Keratinocyte (primary cell): ENCODE results near the gene ARHGAP35. TPM values are rescaled to one million over a fixed set of nuclear protein-coding genes. Genes with fewer than 3 reads are reported as not detected.

Experiments used
- DNase-seq: peaks from one replicate; pipeline ENCODE4 v3.0.0-alpha.2; 2011; ENCODE audit warnings: low read depth, missing footprints, low spot score
- FAIRE-seq: peaks from 2 replicates; lab custom pipeline; 2011; peaks lifted over from hg19 to GRCh38; lab: Jason Lieb, UNC
- H2AFZ ChIP-seq: 2 replicates; pipeline ENCODE4 v1.6.0; 2012; ENCODE audit warnings: low read length, control low read depth, inconsistent platforms; ENCODE audit not compliant: control insufficient read depth
- H3K27ac ChIP-seq: 2 replicates; pipeline ENCODE4 v1.5.1; 2011; ENCODE audit warnings: low read length; ENCODE audit not compliant: control insufficient read depth, insufficient read depth
- H3K27me3 ChIP-seq: 3 replicates; pipeline ENCODE4 v1.6.0; 2011; ENCODE audit warnings: low read length; ENCODE audit not compliant: control insufficient read depth, insufficient read depth; ENCODE audit errors: extremely low read depth
- H3K36me3 ChIP-seq, 2 experiments: 2 replicates in 1 of 2; 3 replicates in 1 of 2; pipeline ENCODE4 v1.5.1; 2011; ENCODE audit warnings: low read length in 2 of 2, mild to moderate bottlenecking in 1 of 2; ENCODE audit not compliant: control insufficient read depth in 2 of 2, insufficient read depth in 2 of 2; ENCODE audit errors: extremely low read depth in 1 of 2
- H3K4me1 ChIP-seq: 3 replicates; pipeline ENCODE4 v1.5.1; 2011; ENCODE audit warnings: low read length; ENCODE audit not compliant: control insufficient read depth, insufficient read depth; ENCODE audit errors: extremely low read depth
- H3K4me2 ChIP-seq: 3 replicates; pipeline ENCODE4 v1.6.0; 2011; ENCODE audit warnings: low read depth, low read length; ENCODE audit not compliant: control insufficient read depth, insufficient read depth; ENCODE audit errors: extremely low read depth
- H3K4me3 ChIP-seq, 3 experiments: fragments of 200-600 bp in 1 of 3; sonication (generic) in 1 of 3; 2 replicates in 2 of 3; 3 replicates in 1 of 3; pipeline ENCODE4 v1.5.1; 2011 to 2016; ENCODE audit warnings: low read length in 3 of 3, mild to moderate bottlenecking in 3 of 3, control low read depth in 2 of 3, inconsistent platforms in 1 of 3, low read depth in 1 of 3, mixed read lengths in 1 of 3, mixed run types in 1 of 3, moderate library complexity in 1 of 3; ENCODE audit not compliant: control insufficient read depth in 2 of 3, insufficient read depth in 2 of 3; ENCODE audit errors: extremely low read depth in 1 of 3
- H3K79me2 ChIP-seq: 2 replicates; pipeline ENCODE4 v1.6.0; 2012; ENCODE audit warnings: low read length; ENCODE audit not compliant: control insufficient read depth, insufficient read depth
- H3K9ac ChIP-seq: 3 replicates; pipeline ENCODE4 v1.6.0; 2011; ENCODE audit warnings: low read length; ENCODE audit not compliant: control insufficient read depth, insufficient read depth; ENCODE audit errors: extremely low read depth
- H3K9me1 ChIP-seq: 3 replicates; pipeline ENCODE4 v1.6.0; 2011; ENCODE audit warnings: low read length; ENCODE audit not compliant: control insufficient read depth, insufficient read depth; ENCODE audit errors: extremely low read depth
- H3K9me3 ChIP-seq: 2 replicates; pipeline ENCODE4 v1.5.1; 2012; ENCODE audit warnings: low read depth, low read length; ENCODE audit not compliant: control insufficient read depth
- H4K20me1 ChIP-seq: 3 replicates; pipeline ENCODE4 v1.6.0; 2011; ENCODE audit warnings: low read length; ENCODE audit not compliant: control insufficient read depth, insufficient read depth; ENCODE audit errors: extremely low read depth
- EZH2 ChIP-seq: IDR thresholded peaks from one replicate; pipeline ENCODE4 v1.6.1; 2012; ENCODE audit warnings: inconsistent platforms, mild to moderate bottlenecking, low read length, moderate library complexity
- dilution Hi-C: fragments of 300-500 bp; cut with MboI; formaldehyde crosslinking; loops from one replicate; pipeline ENCODE4 v1.7.0; 2020; ENCODE audit warnings: low sequenced_read_pairs; ENCODE audit not compliant: extremely low pct_ligation_motif_present
- polyA plus RNA-seq, 5 experiments: library from polyadenylated mRNA; depleted of rRNA in 3 of 5; stranded (reverse) in 3 of 5; stranded (forward) in 1 of 5; unstranded in 1 of 5; fragments of >200 nt; gene quantifications; 1 replicate in 1 of 5; 2 replicates in 3 of 5; 3 replicates in 1 of 5; pipeline versions ENCODE4 v1.2.1 to v1.2.3, GENCODE V29; 2011 to 2012; ENCODE audit warnings: missing spikeins in 2 of 5, low read depth in 1 of 5, low replicate concordance in 1 of 5
- TF ChIP-seq, protein P1 (sequence below), 3 experiments: IDR thresholded peaks in 1 of 3; conservative IDR thresholded peaks in 1 of 3; optimal IDR thresholded peaks in 1 of 3; 2 replicates in 2 of 3; 3 replicates in 1 of 3; pipeline versions ENCODE3 to v1.5.1; 2011; ENCODE audit warnings: low read length in 3 of 3, mild to moderate bottlenecking in 3 of 3, moderate library complexity in 2 of 3, control low read depth in 1 of 3, inconsistent platforms in 1 of 3; ENCODE audit not compliant: insufficient read depth in 2 of 3; ENCODE audit errors: extremely low read depth in 1 of 3

ARHGAP35 gene
- polyA plus RNA-seq, 1 donor (not counting 4 experiments of a cell fraction or from before 2014, with no cell fraction given): 19.5 TPM

DNA sequence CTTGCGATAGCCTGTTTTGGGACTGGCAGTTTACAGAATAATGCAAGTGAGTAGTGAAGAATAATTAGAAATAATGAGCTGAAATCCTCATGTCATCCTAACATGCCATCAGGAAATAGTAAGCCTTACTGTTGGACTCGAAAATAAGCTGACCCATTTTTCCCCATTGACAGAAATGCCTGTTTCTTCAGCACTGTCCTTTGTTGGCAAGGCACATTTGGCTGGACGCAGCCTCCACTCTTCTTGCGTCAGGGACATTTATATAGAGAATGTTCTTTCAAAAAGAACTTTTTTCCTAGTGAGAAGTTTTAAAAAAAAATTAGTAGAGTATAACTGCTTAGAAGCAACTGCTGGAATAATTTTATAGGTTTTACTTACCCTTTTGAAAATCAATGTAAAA lies 47.1 kb downstream of the ARHGAP35 start:
- peaks cover 78% of the 10 kb centered on the region for H3K79me2 ChIP-seq
- dilution Hi-C loops: no loop called here
- no peak for FAIRE-seq
- H2AFZ ChIP-seq: no peak overlapping the region
- H3K9me1 ChIP-seq: no peaks in the 10 kb centered on the region
- no peak for DNase-seq
- TF ChIP-seq, protein P1, sequence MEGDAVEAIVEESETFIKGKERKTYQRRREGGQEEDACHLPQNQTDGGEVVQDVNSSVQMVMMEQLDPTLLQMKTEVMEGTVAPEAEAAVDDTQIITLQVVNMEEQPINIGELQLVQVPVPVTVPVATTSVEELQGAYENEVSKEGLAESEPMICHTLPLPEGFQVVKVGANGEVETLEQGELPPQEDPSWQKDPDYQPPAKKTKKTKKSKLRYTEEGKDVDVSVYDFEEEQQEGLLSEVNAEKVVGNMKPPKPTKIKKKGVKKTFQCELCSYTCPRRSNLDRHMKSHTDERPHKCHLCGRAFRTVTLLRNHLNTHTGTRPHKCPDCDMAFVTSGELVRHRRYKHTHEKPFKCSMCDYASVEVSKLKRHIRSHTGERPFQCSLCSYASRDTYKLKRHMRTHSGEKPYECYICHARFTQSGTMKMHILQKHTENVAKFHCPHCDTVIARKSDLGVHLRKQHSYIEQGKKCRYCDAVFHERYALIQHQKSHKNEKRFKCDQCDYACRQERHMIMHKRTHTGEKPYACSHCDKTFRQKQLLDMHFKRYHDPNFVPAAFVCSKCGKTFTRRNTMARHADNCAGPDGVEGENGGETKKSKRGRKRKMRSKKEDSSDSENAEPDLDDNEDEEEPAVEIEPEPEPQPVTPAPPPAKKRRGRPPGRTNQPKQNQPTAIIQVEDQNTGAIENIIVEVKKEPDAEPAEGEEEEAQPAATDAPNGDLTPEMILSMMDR (optimal IDR thresholded peaks at IDR 0.05 in 1 of 3, IDR thresholded peaks at IDR 0.05 in 1 of 3, conservative IDR thresholded peaks at IDR 0.05 in 1 of 3; ENCODE audit: extremely low read depth in 1 of 3, insufficient read depth in 2 of 3, low read length in 3 of 3): no peak
- TF ChIP-seq EZH2: no peak
- no peak overlapping the region for H3K9ac ChIP-seq
- no peaks in the 10 kb centered on the region for H3K9me3 ChIP-seq
- no peaks in the 10 kb centered on the region for H4K20me1 ChIP-seq
- H3K4me3 ChIP-seq: no peak overlapping the region
- no peaks in the 10 kb centered on the region for H3K27me3 ChIP-seq
- no peak overlapping the region for H3K4me2 ChIP-seq
- H3K27ac ChIP-seq: no peak overlapping the region
- H3K4me1 ChIP-seq: peaks cover 19% of the 10 kb centered on the region
- H3K36me3 ChIP-seq: peaks cover 0 to 2% of the 10 kb centered on the region in 2 experiments

DNA sequence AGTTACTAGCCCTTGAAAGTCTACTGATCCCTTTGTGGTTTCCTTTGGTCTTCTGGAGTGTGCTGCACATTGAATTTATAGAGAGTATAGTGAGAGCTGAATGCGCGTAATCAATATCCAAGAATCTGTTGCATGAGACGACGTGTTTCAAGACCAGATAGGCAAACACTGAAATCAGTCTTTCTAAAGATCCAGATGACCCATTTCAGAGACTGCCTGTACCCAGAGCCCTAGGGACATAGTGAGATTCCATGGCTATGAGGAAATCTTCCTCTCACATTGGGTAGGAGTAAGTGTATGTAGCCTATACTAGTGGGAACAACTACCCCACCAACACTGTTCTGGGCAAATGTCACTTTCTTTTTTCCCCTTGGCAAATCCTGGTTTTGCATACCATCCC lies 48.6 kb downstream of the ARHGAP35 start:
- dilution Hi-C loops: no loop called here
- Histone ChIP-seq H3K9me1 (no peaks in the 10 kb centered on the region), H3K79me2 (peaks cover 82% of the 10 kb centered on the region)

More for the DNA sequence above, 48.6 kb downstream of the ARHGAP35 start:
- Histone ChIP-seq H2AFZ (no peak overlapping the region), H3K27me3 (no peaks in the 10 kb centered on the region), H3K9me3 (no peaks in the 10 kb centered on the region), H3K36me3 (peaks cover 0 to 2% of the 10 kb centered on the region in 2 experiments), H3K27ac (no peak overlapping the region), H3K4me2 (no peak overlapping the region), H4K20me1 (no peaks in the 10 kb centered on the region), H3K4me3 (no peak overlapping the region), H3K9ac (no peak overlapping the region), H3K4me1 (peaks cover 17% of the 10 kb centered on the region)
- no peak for DNase-seq
- no peak for FAIRE-seq
- TF ChIP-seq, protein P1 (optimal IDR thresholded peaks at IDR 0.05 in 1 of 3, IDR thresholded peaks at IDR 0.05 in 1 of 3, conservative IDR thresholded peaks at IDR 0.05 in 1 of 3; ENCODE audit: extremely low read depth in 1 of 3, insufficient read depth in 2 of 3, low read length in 3 of 3): no peak
- TF ChIP-seq EZH2: no peak

Other genes with a start within 250 kb of the ARHGAP35 start
- gene PTGIR, start 235.9 kb upstream of the ARHGAP35 start, polyA plus RNA-seq: 0.08 TPM in 1 of 3 replicates, not detected in the others
- gene GNG8, start 224.8 kb upstream of the ARHGAP35 start, polyA plus RNA-seq: not detected in 3 replicates
- gene DACT3, start 199.8 kb upstream of the ARHGAP35 start, polyA plus RNA-seq: 0.03 to 0.14 TPM (median 0.04 TPM) in 3 replicates
- 9.9 to 29.0 TPM (median 13.4 TPM) in 3 replicates for gene PRKD2, start 143.9 kb upstream of the ARHGAP35 start, polyA plus RNA-seq
- 6.1 to 12.6 TPM (median 6.1 TPM) in 3 replicates for gene FKRP, start 114.9 kb upstream of the ARHGAP35 start, polyA plus RNA-seq
- 37.3 to 57.0 TPM (median 45.8 TPM) in 3 replicates for gene STRN4, start 114.5 kb upstream of the ARHGAP35 start, polyA plus RNA-seq
- 74.8 to 137 TPM (median 90.4 TPM) in 3 replicates for gene SLC1A5, start 72.4 kb upstream of the ARHGAP35 start, polyA plus RNA-seq
- gene AP2S1, start 10.2 kb upstream of the ARHGAP35 start, polyA plus RNA-seq: 183 to 218 TPM (median 192 TPM) in 3 replicates
- 0.42 to 0.81 TPM (median 0.42 TPM) in 3 replicates for gene NPAS1, start 158.8 kb downstream of the ARHGAP35 start, polyA plus RNA-seq
- gene TMEM160, start 187.6 kb downstream of the ARHGAP35 start, polyA plus RNA-seq: 11.1 to 19.9 TPM (median 11.5 TPM) in 3 replicates